HEK293T (cell line): Measurements from ENCODE around the gene SCT.

ENCODE experiments used
- BHLHE40 ChIP-seq: fragments of 450-650 bp; IDR thresholded peaks from 2 replicates; pipeline ENCODE4 v1.6.1; 2016; ENCODE audit warnings: mild to moderate bottlenecking, moderate library complexity, borderline replicate concordance
- CTBP1 ChIP-seq: fragments of 450-650 bp; IDR thresholded peaks from 2 replicates; pipeline ENCODE4 v1.6.1; 2016; ENCODE audit warnings: borderline replicate concordance
- ELF4 ChIP-seq: fragments of 450-650 bp; IDR thresholded peaks from 2 replicates; pipeline ENCODE4 v1.6.1; 2017; ENCODE audit warnings: antibody characterized with exemption
- FOXA1 ChIP-seq: fragments of 450-650 bp; IDR thresholded peaks from 2 replicates; pipeline ENCODE4 v1.6.1; 2016; ENCODE audit warnings: mild to moderate bottlenecking
- FOXK2 ChIP-seq: fragments of 450-650 bp; IDR thresholded peaks from 2 replicates; pipeline ENCODE4 v1.6.1; 2016; ENCODE audit warnings: mild to moderate bottlenecking
- FOXM1 ChIP-seq: fragments of 450-650 bp; IDR thresholded peaks from 2 replicates; pipeline ENCODE4 v1.6.1; 2017; ENCODE audit warnings: mild to moderate bottlenecking, borderline replicate concordance
- HDGF ChIP-seq: fragments of 450-650 bp; IDR thresholded peaks from 2 replicates; pipeline ENCODE4 v1.6.1; 2017; ENCODE audit warnings: antibody characterized with exemption, borderline replicate concordance
- L3MBTL2 ChIP-seq: fragments of 450-650 bp; conservative IDR thresholded peaks from 2 replicates; pipeline ENCODE4 v1.6.1; 2016; ENCODE audit warnings: mild to moderate bottlenecking
- NFRKB ChIP-seq: fragments of 450-650 bp; IDR thresholded peaks from 2 replicates; pipeline ENCODE4 v1.6.1; 2016; ENCODE audit warnings: mild to moderate bottlenecking, moderate library complexity
- SP1 ChIP-seq: fragments of 450-650 bp; IDR thresholded peaks from 2 replicates; pipeline ENCODE4 v1.6.1; 2017
- SUZ12 ChIP-seq: fragments of 450-650 bp; IDR thresholded peaks from 2 replicates; pipeline ENCODE4 v1.6.1; 2016; ENCODE audit warnings: mild to moderate bottlenecking
- TARDBP ChIP-seq: fragments of 450-650 bp; IDR thresholded peaks from 2 replicates; pipeline ENCODE4 v1.6.1; 2016
- ZNF384 ChIP-seq: fragments of 450-650 bp; IDR thresholded peaks from 2 replicates; pipeline ENCODE4 v1.6.1; 2016
- TF ChIP-seq, protein P1 (sequence below): fragments of 450-650 bp; IDR thresholded peaks from 2 replicates; pipeline ENCODE4 v1.6.1; 2016

DNA sequence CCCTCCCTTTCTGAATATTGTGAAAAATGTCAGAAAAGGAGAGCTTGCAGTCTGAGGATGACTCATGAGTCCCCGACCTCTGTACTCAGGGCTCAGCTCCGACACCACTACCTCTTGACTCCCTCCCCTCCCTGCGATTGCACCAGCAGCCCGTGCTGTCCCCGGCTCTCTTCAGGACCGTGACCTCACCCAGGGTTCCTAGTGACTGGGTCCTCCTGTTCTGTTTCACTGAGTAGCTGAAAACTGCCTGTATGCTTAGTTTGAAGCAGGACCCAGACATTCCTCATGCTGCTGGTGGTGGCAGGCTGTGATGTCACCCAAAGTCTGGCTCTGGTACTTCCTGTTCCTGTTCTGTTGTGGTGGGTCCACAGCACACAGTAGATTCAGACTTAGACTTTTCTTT is 39.0 kb downstream of the SCT start:
- TF ChIP-seq, protein P1, sequence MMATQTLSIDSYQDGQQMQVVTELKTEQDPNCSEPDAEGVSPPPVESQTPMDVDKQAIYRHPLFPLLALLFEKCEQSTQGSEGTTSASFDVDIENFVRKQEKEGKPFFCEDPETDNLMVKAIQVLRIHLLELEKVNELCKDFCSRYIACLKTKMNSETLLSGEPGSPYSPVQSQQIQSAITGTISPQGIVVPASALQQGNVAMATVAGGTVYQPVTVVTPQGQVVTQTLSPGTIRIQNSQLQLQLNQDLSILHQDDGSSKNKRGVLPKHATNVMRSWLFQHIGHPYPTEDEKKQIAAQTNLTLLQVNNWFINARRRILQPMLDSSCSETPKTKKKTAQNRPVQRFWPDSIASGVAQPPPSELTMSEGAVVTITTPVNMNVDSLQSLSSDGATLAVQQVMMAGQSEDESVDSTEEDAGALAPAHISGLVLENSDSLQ: no peak
- TF ChIP-seq TARDBP (no peak), BHLHE40 (no peak), ZNF384 (no peak), SUZ12 (no peak), L3MBTL2 (no peak), FOXK2 (no peak), FOXM1 (no peak), FOXA1 (no peak), HDGF (no peak), CTBP1 (no peak), NFRKB (no peak), ELF4 (no peak), SP1 (no peak)
